Activated naive CD4-positive, alpha-beta T cell treated with anti-CD3 and anti-CD28 coated beads, Interleukin-2, amount 50 U/mL, for 72 hours (primary cell): Measurements from ENCODE around the gene GOLPH3. TPM values are rescaled to one million over a fixed set of nuclear protein-coding genes. Genes with fewer than 3 reads are reported as not detected.
A peak's percentile ranks its signal among the peaks of the same experiment; 100 is the strongest.
"Not testable (repeated sequence)": the region's sequence is repeated elsewhere in the genome, so short reads cannot be mapped to it uniquely, and the experiment has no call there.

ENCODE experiments used
- ATAC-seq, 2 donors: fragments of 150-1000 bp; cut with Tn5 transposase; 2 replicates each; pipeline ENCODE4 v1.10.0; 2021; ENCODE audit warnings: mild to moderate bottlenecking in 2 of 2, moderate library complexity in 2 of 2
- DNase-seq, 2 donors: peaks; one replicate each; pipeline ENCODE4 v3.0.0; 2021 to 2022; ENCODE audit warnings: low spot score in 2 of 2
- H3K27ac Mint-ChIP-seq, 2 donors: one replicate each; pipeline ENCODE4 v1.8.0; 2022; ENCODE audit warnings: mild to moderate bottlenecking in 2 of 2, mixed read lengths in 2 of 2
- H3K36me3 Mint-ChIP-seq, 2 donors: one replicate each; pipeline ENCODE4 v1.8.0; 2022; ENCODE audit warnings: mixed read lengths in 2 of 2
- H3K9me3 Mint-ChIP-seq, 2 donors: one replicate each; pipeline ENCODE4 v1.8.0; 2022; ENCODE audit warnings: mixed read lengths in 2 of 2
- total RNA-seq, 2 donors: library from RNA; stranded (reverse); gene quantifications; one replicate each; pipeline ENCODE4 v1.2.3, GENCODE V29; 2022

The GOLPH3 gene
- total RNA-seq, 2 donors from 2014 or later, result 35.9 to 56.9 TPM

- DNase-seq (no peak), ATAC-seq (peak; percentile 31 to 52)
- peaks cover 0 to 8% of the 10 kb centered on the region in 2 donors for H3K36me3 Mint-ChIP-seq
- H3K27ac Mint-ChIP-seq, result peak overlapping the region in 1 of 2 donors; percentile 72
- H3K9me3 Mint-ChIP-seq, result no peaks in the 10 kb centered on the region
Observed at GRCh38 chr5:32182463-32183063, 8.4 kb upstream of the GOLPH3 start.

- H3K27ac Mint-ChIP-seq, result peak overlapping the region; percentile 99 to 100
- no peaks in the 10 kb centered on the region for H3K9me3 Mint-ChIP-seq
- peak in 1 of 2 donors; percentile 29 for DNase-seq
- peaks cover 24 to 52% of the 10 kb centered on the region in 2 donors for H3K36me3 Mint-ChIP-seq
- ATAC-seq, result peak; percentile 32 to 40
Observed at GRCh38 chr5:32173267-32174010, 680 bp downstream of the GOLPH3 start.

DNA sequence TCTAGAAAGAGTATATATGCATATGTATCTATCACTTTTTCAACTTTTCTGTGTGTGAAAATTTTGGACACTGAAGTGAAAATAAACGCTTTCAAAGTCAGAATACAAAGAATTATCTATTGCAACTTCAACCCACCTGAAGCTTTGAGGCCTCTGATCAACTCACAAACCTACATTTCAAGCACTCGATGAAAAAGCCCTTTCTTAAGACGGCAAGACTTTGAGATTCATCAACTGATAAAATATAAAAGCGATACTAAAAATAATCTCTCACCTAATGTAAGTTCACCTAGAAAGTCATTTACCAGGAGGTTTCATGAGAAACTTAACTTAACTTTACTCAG, 1.2 kb downstream of the GOLPH3 start:
- H3K9me3 Mint-ChIP-seq, result no peaks in the 10 kb centered on the region
- ATAC-seq, result no peak
- H3K27ac Mint-ChIP-seq, result peak overlapping the region; percentile 99 to 100
- DNase-seq, result no peak
- peaks cover 26 to 51% of the 10 kb centered on the region in 2 donors for H3K36me3 Mint-ChIP-seq

- ATAC-seq, H3K9me3 Mint-ChIP-seq: not testable (repeated sequence)
- Mint-ChIP-seq H3K27ac (peak overlapping the region; percentile 99 to 100), H3K36me3 (peaks cover 26 to 48% of the 10 kb centered on the region in 2 donors)
- peak in 1 of 2 donors; percentile 12 for DNase-seq
Observed at GRCh38 chr5:32172186-32172911, 1.8 kb downstream of the GOLPH3 start.

- DNase-seq, result no peak
- no peaks in the 10 kb centered on the region for H3K9me3 Mint-ChIP-seq
- no peak overlapping the region for H3K27ac Mint-ChIP-seq
- H3K36me3 Mint-ChIP-seq, result peaks cover 26 to 48% of the 10 kb centered on the region in 2 donors
- ATAC-seq, result no peak
Observed at GRCh38 chr5:32170303-32171151, 3.6 kb downstream of the GOLPH3 start.

DNA sequence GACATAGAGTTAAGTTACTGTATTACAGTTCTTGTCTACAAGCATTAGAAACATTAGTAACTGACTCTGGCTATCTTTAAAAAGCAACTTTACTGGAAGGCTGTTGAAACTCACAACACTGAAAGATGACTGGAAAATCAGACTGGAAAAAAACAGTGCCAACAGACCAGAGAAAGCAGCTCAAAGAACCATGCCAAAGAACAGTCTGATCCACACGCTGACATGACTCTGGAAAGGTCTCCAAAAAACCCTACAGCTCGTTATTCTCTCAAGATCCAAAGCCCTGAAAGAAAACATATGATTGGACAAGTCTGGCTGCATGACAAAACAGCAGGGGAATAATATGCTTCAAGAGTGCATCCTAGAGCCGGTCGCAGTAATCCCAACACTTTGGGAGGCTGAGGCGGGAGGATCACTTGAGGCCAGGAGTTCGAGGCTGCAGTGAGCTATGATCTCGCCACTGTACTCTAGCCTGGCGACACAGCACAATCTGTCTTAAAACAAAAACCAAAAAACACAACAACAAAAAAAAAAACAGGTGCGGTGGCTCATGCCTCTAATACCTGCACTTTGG, 5.6 kb downstream of the GOLPH3 start:
- peaks cover 18 to 48% of the 10 kb centered on the region in 2 donors for H3K36me3 Mint-ChIP-seq
- H3K27ac Mint-ChIP-seq, result peak overlapping the region; percentile 29 to 41
- no peaks in the 10 kb centered on the region for H3K9me3 Mint-ChIP-seq
- no peak for ATAC-seq
- DNase-seq, result no peak

- Mint-ChIP-seq H3K27ac (no peak overlapping the region), H3K36me3 (peaks cover 7 to 31% of the 10 kb centered on the region in 2 donors), H3K9me3 (no peaks in the 10 kb centered on the region)
- ATAC-seq, result no peak
- DNase-seq, result no peak
Observed at GRCh38 chr5:32165597-32165996, 8.5 kb downstream of the GOLPH3 start.

- peaks cover 6 to 13% of the 10 kb centered on the region in 2 donors for H3K36me3 Mint-ChIP-seq
- ATAC-seq, result no peak
- H3K27ac Mint-ChIP-seq, result no peak overlapping the region
- no peaks in the 10 kb centered on the region for H3K9me3 Mint-ChIP-seq
- no peak for DNase-seq
Observed at GRCh38 chr5:32163785-32164184, 10.3 kb downstream of the GOLPH3 start.

GRCh38 chr5:32163053-32163452, 11.1 kb downstream of the GOLPH3 start:
- Mint-ChIP-seq H3K36me3 (peaks cover 0 to 6% of the 10 kb centered on the region in 2 donors), H3K9me3 (no peaks in the 10 kb centered on the region), H3K27ac (no peak overlapping the region)
- no peak for ATAC-seq
- no peak for DNase-seq

- no peak overlapping the region for H3K27ac Mint-ChIP-seq
- ATAC-seq, result no peak
- no peak for DNase-seq
- no peaks in the 10 kb centered on the region for H3K9me3 Mint-ChIP-seq
- peaks cover 0 to 6% of the 10 kb centered on the region in 2 donors for H3K36me3 Mint-ChIP-seq
Observed at GRCh38 chr5:32160228-32160627, 13.9 kb downstream of the GOLPH3 start.

- Mint-ChIP-seq H3K36me3 (peaks cover 0 to 6% of the 10 kb centered on the region in 2 donors), H3K9me3 (no peaks in the 10 kb centered on the region), H3K27ac (no peak overlapping the region)
- DNase-seq (no peak), ATAC-seq (no peak)
Observed at GRCh38 chr5:32159328-32160072, 14.6 kb downstream of the GOLPH3 start.

- no peak for DNase-seq
- H3K27ac Mint-ChIP-seq, result no peak overlapping the region
- peaks cover 0 to 3% of the 10 kb centered on the region in 2 donors for H3K36me3 Mint-ChIP-seq
- H3K9me3 Mint-ChIP-seq, result no peaks in the 10 kb centered on the region
- no peak for ATAC-seq
Observed at GRCh38 chr5:32158679-32158975, 15.5 kb downstream of the GOLPH3 start.

DNA sequence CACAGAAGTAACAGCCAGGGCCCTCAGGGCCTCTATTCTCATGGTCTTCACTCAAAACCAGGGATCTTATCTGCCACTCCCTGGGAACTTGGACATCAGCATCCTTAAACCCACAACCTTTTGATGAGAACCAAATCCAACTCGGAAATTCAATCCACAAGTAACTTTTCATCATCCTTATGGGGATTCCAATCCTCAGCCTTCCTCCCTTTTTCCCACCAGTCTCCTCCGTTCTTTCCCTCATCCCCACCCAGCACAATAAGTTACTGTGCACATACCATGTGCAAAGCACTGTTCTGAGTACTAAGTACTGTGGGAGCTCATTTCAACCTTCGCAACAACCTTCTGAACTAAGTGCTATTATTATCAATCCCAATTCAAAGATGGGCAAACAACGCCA, 17.0 kb downstream of the GOLPH3 start:
- ATAC-seq, result no peak
- H3K27ac Mint-ChIP-seq, result no peak overlapping the region
- no peak for DNase-seq
- H3K9me3 Mint-ChIP-seq, result no peaks in the 10 kb centered on the region
- peaks cover 0 to 4% of the 10 kb centered on the region in 2 donors for H3K36me3 Mint-ChIP-seq

DNA sequence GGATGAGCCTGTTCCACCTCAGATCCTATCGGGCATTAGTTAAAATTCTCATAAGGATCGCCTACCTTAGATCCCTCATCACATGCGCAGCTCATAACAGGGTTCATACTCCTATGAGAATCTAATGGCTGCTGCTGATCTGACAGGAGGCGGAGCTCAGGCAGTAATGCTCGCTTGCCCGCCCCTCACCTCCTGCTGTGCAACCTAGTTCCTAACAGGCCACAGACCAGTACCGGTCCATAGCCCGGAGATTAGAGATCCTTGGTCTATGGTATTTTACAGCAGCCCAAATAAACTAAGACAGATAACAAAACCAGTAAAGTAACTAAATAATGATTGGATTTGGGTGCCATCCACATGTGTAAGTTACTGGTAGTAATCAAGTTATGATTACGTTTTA, 17.5 kb downstream of the GOLPH3 start:
- Mint-ChIP-seq H3K9me3 (no peaks in the 10 kb centered on the region), H3K27ac (no peak overlapping the region), H3K36me3 (peaks cover 0 to 8% of the 10 kb centered on the region in 2 donors)
- DNase-seq (no peak), ATAC-seq (no peak)

DNA sequence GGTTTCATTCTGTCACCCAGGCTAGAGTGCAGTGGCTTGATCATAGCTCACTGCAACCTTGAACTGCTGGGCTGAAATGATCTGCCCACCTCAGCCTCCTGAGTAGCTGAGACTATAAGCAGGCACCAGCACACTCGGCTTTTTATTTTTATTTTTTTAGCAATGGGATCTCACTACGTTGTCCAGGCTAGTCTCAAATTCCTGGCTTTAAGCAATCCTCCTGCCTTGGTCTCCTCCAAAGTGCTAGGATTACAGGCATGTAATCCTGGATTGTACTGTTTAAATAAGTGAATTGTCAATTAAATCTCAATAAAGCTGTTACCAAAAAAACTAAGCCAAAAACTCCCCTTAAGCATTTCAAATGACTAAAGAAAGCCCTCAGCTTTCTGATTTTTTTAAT, 18.9 kb downstream of the GOLPH3 start:
- ATAC-seq (no peak), DNase-seq (no peak)
- Mint-ChIP-seq H3K27ac (no peak overlapping the region), H3K9me3 (no peaks in the 10 kb centered on the region), H3K36me3 (peaks cover 0 to 10% of the 10 kb centered on the region in 2 donors)

DNA sequence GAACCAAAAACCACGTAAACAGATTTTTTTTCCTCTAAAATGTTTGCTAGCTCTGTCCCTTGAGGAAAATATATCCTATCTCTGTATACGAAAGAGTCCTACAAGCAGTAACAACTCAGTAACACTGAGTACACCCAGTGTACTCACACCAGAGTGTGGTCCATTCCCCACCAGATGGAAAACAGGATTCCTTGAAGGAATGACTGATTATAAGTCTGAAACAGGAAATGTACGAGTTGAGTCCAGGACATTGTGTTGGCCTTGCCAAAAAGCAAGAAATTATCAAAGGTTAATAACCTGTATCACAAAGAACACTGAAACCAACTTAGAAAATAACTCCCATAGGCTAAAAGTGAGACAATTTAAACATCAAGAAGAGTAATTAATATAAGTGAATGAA, 20.4 kb downstream of the GOLPH3 start:
- ATAC-seq (no peak), DNase-seq (no peak)
- peak overlapping the region in 1 of 2 donors; percentile 56 for H3K27ac Mint-ChIP-seq
- peaks cover 0 to 10% of the 10 kb centered on the region in 2 donors for H3K36me3 Mint-ChIP-seq
- H3K9me3 Mint-ChIP-seq, result no peaks in the 10 kb centered on the region
